Epidermal melanocyte (primary cell): ENCODE measurements around the gene LHFPL6.

Experiments
- DNase-seq: peaks from one replicate; pipeline ENCODE4 v3.0.0; 2011; ENCODE audit warnings: low spot score; ENCODE audit not compliant: insufficient read length

The LHFPL6 gene

GRCh38 chr13:39415008-39415802 lies 187.8 kb downstream of the LHFPL6 start:
- DNase-seq = no peak

GRCh38 chr13:39414339-39414738 lies 188.7 kb downstream of the LHFPL6 start:
- no peak for DNase-seq

GRCh38 chr13:39411511-39411910 lies 191.5 kb downstream of the LHFPL6 start:
- DNase-seq = no peak

- DNase-seq = no peak
Measured at GRCh38 chr13:39410964-39411363, 192.0 kb downstream of the LHFPL6 start.

GRCh38 chr13:39410096-39410901 lies 192.7 kb downstream of the LHFPL6 start:
- DNase-seq = peak; percentile 26

GRCh38 chr13:39408512-39408911 lies 194.5 kb downstream of the LHFPL6 start:
- no peak for DNase-seq

GRCh38 chr13:39407786-39408185 lies 195.2 kb downstream of the LHFPL6 start:
- no peak for DNase-seq

GRCh38 chr13:39407138-39407537 lies 195.9 kb downstream of the LHFPL6 start:
- DNase-seq = no peak

- no peak for DNase-seq
Measured at GRCh38 chr13:39406688-39407087, 196.3 kb downstream of the LHFPL6 start.

GRCh38 chr13:39405596-39406205 lies 197.3 kb downstream of the LHFPL6 start:
- DNase-seq = no peak

GRCh38 chr13:39405107-39405506 lies 197.9 kb downstream of the LHFPL6 start:
- no peak for DNase-seq

GRCh38 chr13:39403106-39403505 lies 199.9 kb downstream of the LHFPL6 start:
- DNase-seq = no peak

- DNase-seq = no peak
Measured at GRCh38 chr13:39402221-39402970, 200.6 kb downstream of the LHFPL6 start.

GRCh38 chr13:39401756-39402155 lies 201.2 kb downstream of the LHFPL6 start:
- DNase-seq = no peak

GRCh38 chr13:39401046-39401705 lies 201.8 kb downstream of the LHFPL6 start:
- DNase-seq = no peak

- DNase-seq = no peak
Measured at GRCh38 chr13:39399102-39399501, 203.9 kb downstream of the LHFPL6 start.

GRCh38 chr13:39397896-39398265 lies 205.1 kb downstream of the LHFPL6 start:
- no peak for DNase-seq

GRCh38 chr13:39397226-39397895 lies 205.6 kb downstream of the LHFPL6 start:
- no peak for DNase-seq

- no peak for DNase-seq
Measured at GRCh38 chr13:39394796-39395678, 208.0 kb downstream of the LHFPL6 start.
